GM21528 (cell line): Measurements from ENCODE around the gene WNT3A.

ENCODE experiments used
- ATAC-seq: cut with Tn5 transposase; IDR thresholded peaks from one replicate; pipeline ENCODE4 v1.9.1; 2021; ENCODE audit warnings: mild to moderate bottlenecking, moderate library complexity; ENCODE audit not compliant: unreplicated experiment, low FRiP score

Gene WNT3A

GRCh38 chr1:228046421-228047182 lies 39.8 kb downstream of the WNT3A start:
- no peak for ATAC-seq

- no peak for ATAC-seq
Observed at GRCh38 chr1:228047183-228047466, 40.3 kb downstream of the WNT3A start.

DNA sequence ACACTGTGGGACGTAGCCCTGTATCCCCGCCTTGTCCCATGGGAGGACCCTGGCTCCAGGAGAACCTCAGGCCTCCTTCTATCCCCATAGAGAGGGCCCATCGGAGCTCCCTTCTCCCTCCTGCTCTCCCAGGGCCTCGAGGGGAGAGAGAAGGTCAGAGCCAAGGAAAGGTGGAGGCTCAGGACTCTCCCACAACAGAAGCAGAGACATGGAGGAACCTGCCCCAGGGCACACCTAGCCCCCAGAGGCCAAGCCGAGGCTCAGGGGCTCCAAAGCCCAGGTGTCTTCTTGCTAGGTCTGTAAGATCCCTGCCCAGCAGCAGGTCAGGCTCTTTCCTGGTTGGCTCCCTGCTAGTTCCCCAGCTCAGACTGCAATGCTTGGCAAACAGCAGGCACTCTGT lies 41.3 kb downstream of the WNT3A start:
- ATAC-seq, result no peak

GRCh38 chr1:228048659-228049298 lies 42.0 kb downstream of the WNT3A start:
- ATAC-seq, result no peak

DNA sequence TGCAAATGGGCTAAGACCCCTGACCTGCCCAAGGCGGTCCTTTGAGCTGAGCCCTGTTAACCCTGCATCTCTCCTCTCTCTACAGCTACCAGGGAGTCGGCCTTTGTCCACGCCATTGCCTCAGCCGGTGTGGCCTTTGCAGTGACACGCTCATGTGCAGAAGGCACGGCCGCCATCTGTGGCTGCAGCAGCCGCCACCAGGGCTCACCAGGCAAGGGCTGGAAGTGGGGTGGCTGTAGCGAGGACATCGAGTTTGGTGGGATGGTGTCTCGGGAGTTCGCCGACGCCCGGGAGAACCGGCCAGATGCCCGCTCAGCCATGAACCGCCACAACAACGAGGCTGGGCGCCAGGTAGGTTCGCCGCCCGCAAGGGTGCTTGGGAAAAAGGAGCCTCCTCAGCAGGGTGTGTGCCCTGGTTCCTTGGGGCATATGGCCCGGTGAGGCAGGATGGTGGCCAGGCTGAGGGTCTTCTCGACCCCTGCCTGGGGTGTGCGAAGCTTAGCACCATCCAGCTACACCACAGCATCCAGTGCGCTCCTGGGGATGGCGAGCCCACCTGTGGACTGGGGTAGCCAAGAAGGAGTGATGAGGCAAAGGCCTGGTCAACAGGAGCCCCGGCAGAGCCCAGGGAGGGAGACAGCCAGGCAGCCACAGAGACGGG lies 43.9 kb downstream of the WNT3A start:
- no peak for ATAC-seq

- ATAC-seq, result no peak
Observed at GRCh38 chr1:228058172-228058948, 51.6 kb downstream of the WNT3A start.

DNA sequence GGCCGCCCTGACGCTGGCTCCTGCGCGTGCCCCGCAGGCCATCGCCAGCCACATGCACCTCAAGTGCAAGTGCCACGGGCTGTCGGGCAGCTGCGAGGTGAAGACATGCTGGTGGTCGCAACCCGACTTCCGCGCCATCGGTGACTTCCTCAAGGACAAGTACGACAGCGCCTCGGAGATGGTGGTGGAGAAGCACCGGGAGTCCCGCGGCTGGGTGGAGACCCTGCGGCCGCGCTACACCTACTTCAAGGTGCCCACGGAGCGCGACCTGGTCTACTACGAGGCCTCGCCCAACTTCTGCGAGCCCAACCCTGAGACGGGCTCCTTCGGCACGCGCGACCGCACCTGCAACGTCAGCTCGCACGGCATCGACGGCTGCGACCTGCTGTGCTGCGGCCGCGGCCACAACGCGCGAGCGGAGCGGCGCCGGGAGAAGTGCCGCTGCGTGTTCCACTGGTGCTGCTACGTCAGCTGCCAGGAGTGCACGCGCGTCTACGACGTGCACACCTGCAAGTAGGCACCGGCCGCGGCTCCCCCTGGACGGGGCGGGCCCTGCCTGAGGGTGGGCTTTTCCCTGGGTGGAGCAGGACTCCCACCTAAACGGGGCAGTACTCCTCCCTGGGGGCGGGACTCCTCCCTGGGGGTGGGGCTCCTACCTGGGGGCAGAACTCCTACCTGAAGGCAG lies 52.3 kb downstream of the WNT3A start:
- no peak for ATAC-seq

DNA sequence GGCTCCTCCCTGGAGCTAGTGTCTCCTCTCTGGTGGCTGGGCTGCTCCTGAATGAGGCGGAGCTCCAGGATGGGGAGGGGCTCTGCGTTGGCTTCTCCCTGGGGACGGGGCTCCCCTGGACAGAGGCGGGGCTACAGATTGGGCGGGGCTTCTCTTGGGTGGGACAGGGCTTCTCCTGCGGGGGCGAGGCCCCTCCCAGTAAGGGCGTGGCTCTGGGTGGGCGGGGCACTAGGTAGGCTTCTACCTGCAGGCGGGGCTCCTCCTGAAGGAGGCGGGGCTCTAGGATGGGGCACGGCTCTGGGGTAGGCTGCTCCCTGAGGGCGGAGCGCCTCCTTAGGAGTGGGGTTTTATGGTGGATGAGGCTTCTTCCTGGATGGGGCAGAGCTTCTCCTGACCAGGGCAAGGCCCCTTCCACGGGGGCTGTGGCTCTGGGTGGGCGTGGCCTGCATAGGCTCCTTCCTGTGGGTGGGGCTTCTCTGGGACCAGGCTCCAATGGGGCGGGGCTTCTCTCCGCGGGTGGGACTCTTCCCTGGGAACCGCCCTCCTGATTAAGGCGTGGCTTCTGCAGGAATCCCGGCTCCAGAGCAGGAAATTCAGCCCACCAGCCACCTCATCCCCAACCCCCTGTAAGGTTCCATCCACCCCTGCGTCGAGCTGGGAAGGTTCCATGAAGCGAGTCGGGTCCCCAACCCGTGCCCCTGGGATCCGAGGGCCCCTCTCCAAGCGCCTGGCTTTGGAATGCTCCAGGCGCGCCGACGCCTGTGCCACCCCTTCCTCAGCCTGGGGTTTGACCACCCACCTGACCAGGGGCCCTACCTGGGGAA lies 53.0 kb downstream of the WNT3A start:
- ATAC-seq, result no peak

DNA sequence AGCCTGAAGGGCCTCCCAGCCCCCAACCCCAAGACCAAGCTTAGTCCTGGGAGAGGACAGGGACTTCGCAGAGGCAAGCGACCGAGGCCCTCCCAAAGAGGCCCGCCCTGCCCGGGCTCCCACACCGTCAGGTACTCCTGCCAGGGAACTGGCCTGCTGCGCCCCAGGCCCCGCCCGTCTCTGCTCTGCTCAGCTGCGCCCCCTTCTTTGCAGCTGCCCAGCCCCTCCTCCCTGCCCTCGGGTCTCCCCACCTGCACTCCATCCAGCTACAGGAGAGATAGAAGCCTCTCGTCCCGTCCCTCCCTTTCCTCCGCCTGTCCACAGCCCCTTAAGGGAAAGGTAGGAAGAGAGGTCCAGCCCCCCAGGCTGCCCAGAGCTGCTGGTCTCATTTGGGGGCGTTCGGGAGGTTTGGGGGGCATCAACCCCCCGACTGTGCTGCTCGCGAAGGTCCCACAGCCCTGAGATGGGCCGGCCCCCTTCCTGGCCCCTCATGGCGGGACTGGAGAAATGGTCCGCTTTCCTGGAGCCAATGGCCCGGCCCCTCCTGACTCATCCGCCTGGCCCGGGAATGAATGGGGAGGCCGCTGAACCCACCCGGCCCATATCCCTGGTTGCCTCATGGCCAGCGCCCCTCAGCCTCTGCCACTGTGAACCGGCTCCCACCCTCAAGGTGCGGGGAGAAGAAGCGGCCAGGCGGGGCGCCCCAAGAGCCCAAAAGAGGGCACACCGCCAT lies 53.8 kb downstream of the WNT3A start:
- no peak for ATAC-seq

- ATAC-seq, result no peak
Observed at GRCh38 chr1:228061411-228062084, 54.8 kb downstream of the WNT3A start.

GRCh38 chr1:228062085-228062791 lies 55.4 kb downstream of the WNT3A start:
- ATAC-seq, result no peak

GRCh38 chr1:228062812-228063211 lies 56.0 kb downstream of the WNT3A start:
- ATAC-seq, result no peak

DNA sequence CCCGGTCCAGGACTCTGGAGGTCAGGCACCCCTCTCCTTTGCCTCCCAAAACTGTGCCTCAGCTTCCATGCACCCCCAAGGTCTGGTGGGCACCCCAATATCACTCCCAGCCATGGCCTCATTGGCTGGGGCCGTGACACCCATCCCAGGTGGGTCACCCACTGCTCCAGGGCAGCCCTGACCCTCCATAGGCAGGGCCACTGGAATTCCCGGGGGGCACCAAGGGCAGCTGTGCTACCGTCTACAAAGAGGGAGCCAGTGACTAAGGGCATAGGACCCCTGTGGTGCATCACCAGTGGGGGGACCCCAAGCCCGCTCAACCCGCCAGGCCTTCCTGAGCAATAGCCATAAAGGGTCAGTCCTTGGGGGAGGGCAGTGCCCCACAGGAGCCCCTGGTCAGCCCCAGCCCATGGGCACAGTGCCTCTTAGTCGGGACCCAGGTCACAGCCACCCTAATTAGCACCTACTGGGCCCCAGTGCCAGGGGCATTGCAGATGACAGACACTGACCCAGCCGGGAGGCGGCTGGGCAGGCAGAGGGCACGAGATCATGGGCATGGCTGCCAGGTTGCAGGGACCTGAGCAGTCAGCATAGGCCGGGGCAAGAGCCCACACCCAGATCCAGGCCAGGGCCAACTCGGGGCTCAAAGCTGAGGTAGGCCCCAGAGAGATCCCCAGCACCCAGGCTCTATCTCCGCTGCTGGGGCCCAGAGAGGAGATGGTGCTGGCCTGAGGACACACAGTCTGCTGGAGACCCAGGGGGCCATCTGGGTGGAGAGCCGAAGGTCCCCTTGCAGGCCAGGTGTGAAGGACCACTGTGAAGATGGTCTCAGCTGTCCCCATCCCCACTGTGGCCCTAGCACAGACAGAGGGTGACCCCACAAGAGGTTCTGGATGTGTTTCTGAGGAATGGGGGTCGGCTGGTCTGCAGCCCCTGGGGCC lies 56.7 kb downstream of the WNT3A start:
- no peak for ATAC-seq

DNA sequence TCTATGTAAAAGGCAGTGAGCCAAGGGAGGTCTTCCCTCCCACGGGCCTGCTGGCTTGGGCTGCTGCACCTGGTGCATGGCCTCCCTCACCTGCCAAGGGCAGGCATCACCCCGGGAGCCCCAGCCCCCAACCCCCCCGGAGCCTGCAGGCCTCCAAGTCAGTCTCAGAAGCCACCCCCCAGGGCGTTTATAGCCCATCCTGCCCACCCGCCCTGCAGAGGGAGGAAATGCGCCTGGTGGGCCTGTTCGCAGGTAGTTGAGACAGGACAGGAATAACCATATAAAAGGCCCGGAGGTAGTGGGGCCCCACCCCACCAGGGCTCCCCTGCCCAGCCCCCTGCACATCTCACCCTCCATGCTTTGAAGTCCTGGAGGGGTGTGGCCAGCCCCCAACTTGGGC lies 57.5 kb downstream of the WNT3A start:
- no peak for ATAC-seq

GRCh38 chr1:228064741-228065542 lies 58.1 kb downstream of the WNT3A start:
- no peak for ATAC-seq
